Head of caudate nucleus (tissue), 42 donors: ENCODE data around the gene RNF133.

Experiments
- DNase-seq, 42 donors: peaks; one replicate each; pipeline versions ENCODE4 v3.0.0 to v3.0.0-alpha.2; 2020 to 2021; ENCODE audit warnings: mixed read lengths in 7 of 42
- intact Hi-C: fragments of 100-400 bp; cut with DNase I; formaldehyde crosslinking; loops from one replicate; pipeline ENCODE4 v1.15.0; 2022

The RNF133 gene

DNA sequence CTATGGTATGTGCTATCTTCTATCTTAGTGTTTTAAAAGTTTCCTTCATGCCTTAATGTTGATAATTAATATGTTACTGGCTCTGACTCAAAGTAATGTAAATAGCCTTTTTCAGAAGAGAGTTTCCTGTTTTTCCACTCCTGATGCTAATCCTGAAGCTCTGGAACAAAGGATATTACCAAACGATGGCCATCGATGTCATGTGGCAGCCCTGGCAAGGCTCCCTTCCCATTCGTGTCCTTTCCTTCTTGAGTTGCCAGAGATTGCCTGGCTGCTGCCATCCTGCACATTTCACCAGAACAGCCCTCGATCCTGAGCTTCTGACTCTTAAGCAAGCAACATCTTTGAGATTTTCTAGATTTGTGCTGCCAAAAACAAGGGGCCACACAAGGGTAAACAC is 46.0 kb downstream of the RNF133 start:
- intact Hi-C loops: no loop called here
- DNase-seq: no peak

DNA sequence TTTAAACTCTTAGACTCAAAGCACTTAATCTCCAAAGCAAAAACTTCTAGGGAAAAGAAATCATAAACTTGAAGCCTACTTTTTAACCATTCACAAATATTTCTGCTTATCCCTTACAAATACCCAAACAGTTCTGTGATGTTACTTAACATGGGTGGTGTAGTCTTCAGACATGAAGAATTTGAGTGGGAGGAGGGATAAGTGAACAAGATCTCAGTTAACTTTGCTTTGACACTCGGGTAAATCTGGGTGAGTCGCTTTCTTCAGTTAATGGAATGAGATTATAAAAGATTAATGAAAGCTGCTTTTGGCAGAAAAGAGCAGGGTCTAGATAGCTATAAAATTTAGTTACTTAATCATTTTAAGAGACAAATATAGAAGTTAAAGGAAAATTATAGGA is 47.5 kb downstream of the RNF133 start:
- intact Hi-C loops: no loop called here
- no peak for DNase-seq
